Endothelial cell of umbilical vein (primary cell): ENCODE data around the gene MOB4. TPM values are rescaled to one million over a fixed set of nuclear protein-coding genes. Genes with fewer than 3 reads are reported as not detected.

Experiments used
- BruUV-seq: library from RNA; stranded (reverse); fragments of 400-500 nt; replicated peaks from 2 replicates; lab custom pipeline; 2021; lab: Mats Ljungman, UMichigan
- CTCF ChIA-PET: fragments of 300-600, 350-600 bp; sonication (Branson Sonifier 250); formaldehyde crosslinking; loops from one replicate; lab custom pipeline; 2021; ENCODE audit warnings: antibody characterized with exemption, inconsistent platforms; lab: Charles Lee
- POLR2A ChIA-PET: fragments of 300-600, 350-600 bp; sonication (Branson Sonifier 250); formaldehyde crosslinking; loops from one replicate; lab custom pipeline; 2021; ENCODE audit warnings: antibody characterized with exemption, inconsistent platforms; lab: Charles Lee
- DNase-seq: peaks from one replicate; pipeline ENCODE4 v3.0.0-alpha.2; 2011; ENCODE audit warnings: low read depth, low spot score
- FAIRE-seq: peaks from 2 replicates; lab custom pipeline; 2011; peaks lifted over from hg19 to GRCh38; lab: Jason Lieb, UNC
- H2AFZ ChIP-seq: 2 replicates; pipeline ENCODE4 v1.6.0; 2012; ENCODE audit warnings: low read depth, low read length, control low read depth, inconsistent platforms
- H3K27ac ChIP-seq: 2 replicates; pipeline ENCODE4 v1.5.1; 2011; ENCODE audit warnings: low read depth, mild to moderate bottlenecking, control low read depth, low read length, moderate library complexity; ENCODE audit not compliant: insufficient read depth
- H3K27me3 ChIP-seq, 2 experiments: 2 replicates each; pipeline versions ENCODE4 v1.6.0 to v1.6.1; 2011; ENCODE audit warnings: low read length in 2 of 2, mixed read lengths in 1 of 2; ENCODE audit not compliant: control insufficient read depth in 2 of 2, insufficient read depth in 2 of 2
- H3K36me3 ChIP-seq, 2 experiments: 2 replicates in 1 of 2; 3 replicates in 1 of 2; pipeline ENCODE4 v1.5.1; 2011; ENCODE audit warnings: low read length in 2 of 2, mild to moderate bottlenecking in 1 of 2, moderate library complexity in 1 of 2; ENCODE audit not compliant: control insufficient read depth in 2 of 2, insufficient read depth in 2 of 2; ENCODE audit errors: extremely low read depth in 1 of 2
- H3K4me1 ChIP-seq: 3 replicates; pipeline ENCODE4 v1.5.1; 2011; ENCODE audit warnings: mild to moderate bottlenecking, low read length; ENCODE audit not compliant: control insufficient read depth, insufficient read depth; ENCODE audit errors: extremely low read depth
- H3K4me2 ChIP-seq: 2 replicates; pipeline ENCODE4 v1.6.1; 2011; ENCODE audit warnings: low read length, control low read depth, mixed read lengths; ENCODE audit not compliant: insufficient read depth
- H3K4me3 ChIP-seq, 3 experiments: fragments of 200-600 bp in 1 of 3; sonication (generic), shearing (Covaris generic) in 1 of 3; replicated peaks in 1 of 3; 2 replicates each; pipeline ENCODE4 v1.5.1; 2011 to 2016; ENCODE audit warnings: control low read depth in 3 of 3, low read length in 3 of 3, mild to moderate bottlenecking in 2 of 3, inconsistent platforms in 1 of 3, low read depth in 1 of 3, moderate library complexity in 1 of 3; ENCODE audit not compliant: insufficient read depth in 1 of 3
- H3K79me2 ChIP-seq: 2 replicates; pipeline ENCODE4 v1.6.0; 2012; ENCODE audit warnings: low read length, inconsistent platforms; ENCODE audit not compliant: control insufficient read depth, insufficient read depth
- H3K9ac ChIP-seq: replicated peaks from 2 replicates; pipeline ENCODE3; 2011; ENCODE audit warnings: low read length, control low read depth; ENCODE audit not compliant: insufficient read depth; ENCODE audit errors: extremely low read depth
- H3K9me1 ChIP-seq: replicated peaks from 3 replicates; pipeline ENCODE4 v1.6.0; 2011; ENCODE audit warnings: mild to moderate bottlenecking, low read length; ENCODE audit not compliant: control insufficient read depth, insufficient read depth; ENCODE audit errors: extremely low read depth
- H3K9me3 ChIP-seq: replicated peaks from 2 replicates; pipeline ENCODE4 v1.5.1; 2012; ENCODE audit warnings: low read length, inconsistent platforms; ENCODE audit not compliant: control insufficient read depth, insufficient read depth
- H4K20me1 ChIP-seq: replicated peaks from 2 replicates; pipeline ENCODE3; 2011; ENCODE audit warnings: mild to moderate bottlenecking, low read length; ENCODE audit not compliant: control insufficient read depth, insufficient read depth; ENCODE audit errors: extremely low read depth
- CTCF ChIP-seq, 2 donors: IDR thresholded peaks; 1 replicate in 1 of 2; 2 replicates in 1 of 2; pipeline ENCODE4 v1.5.1; 2011; ENCODE audit warnings: low read length in 2 of 2, mild to moderate bottlenecking in 2 of 2, moderate library complexity in 2 of 2, control low read depth in 1 of 2, inconsistent platforms in 1 of 2, low read depth in 1 of 2; ENCODE audit not compliant: insufficient read depth in 1 of 2; ENCODE audit errors: extremely low read depth in 1 of 2
- EZH2 ChIP-seq: IDR thresholded peaks from 2 replicates; pipeline ENCODE4 v1.6.1; 2012; ENCODE audit warnings: borderline replicate concordance, low read depth, mild to moderate bottlenecking, moderate library complexity, low read length, inconsistent platforms; ENCODE audit not compliant: severe bottlenecking
- FOS ChIP-seq: IDR thresholded peaks from 2 replicates; pipeline ENCODE4 v1.6.1; 2011; ENCODE audit warnings: mild to moderate bottlenecking, low read length, moderate library complexity, borderline replicate concordance; ENCODE audit not compliant: insufficient read depth
- GATA2 ChIP-seq: IDR thresholded peaks from 2 replicates; pipeline ENCODE4 v1.7.0; 2011; ENCODE audit warnings: low read depth, mild to moderate bottlenecking, moderate library complexity, mixed read lengths, low read length; ENCODE audit not compliant: insufficient read length, insufficient read depth
- JUN ChIP-seq: IDR thresholded peaks from 2 replicates; pipeline ENCODE4 v1.6.1; 2011; ENCODE audit warnings: borderline replicate concordance, low read depth; ENCODE audit not compliant: insufficient read length, insufficient read depth
- MAX ChIP-seq: IDR thresholded peaks from 2 replicates; pipeline ENCODE4 v1.6.1; 2011; ENCODE audit not compliant: insufficient read depth, insufficient read length
- MYC ChIP-seq: IDR thresholded peaks from one replicate; pipeline ENCODE4 v1.6.1; 2011; ENCODE audit warnings: mild to moderate bottlenecking, low read depth, low read length
- POLR2A ChIP-seq: IDR thresholded peaks from 2 replicates; pipeline ENCODE4 v1.6.1; 2012; ENCODE audit warnings: low read depth, mild to moderate bottlenecking, control low read depth, low read length
- POLR2AphosphoS5 ChIP-seq: IDR thresholded peaks from 2 replicates; pipeline ENCODE4 v1.6.1; 2012; ENCODE audit warnings: low read depth, mild to moderate bottlenecking, control low read depth, low read length, moderate library complexity; ENCODE audit not compliant: insufficient read depth
- dilution Hi-C: fragments of 300-500 bp; cut with MboI; formaldehyde crosslinking; loops from one replicate; pipeline ENCODE4 v1.15.0; 2019; ENCODE audit warnings: low sequenced_read_pairs; ENCODE audit not compliant: extremely low pct_ligation_motif_present
- intact Hi-C: fragments of 100-400 bp; cut with micrococcal nuclease; formaldehyde crosslinking; loops from one replicate; pipeline ENCODE4 v1.10.0; 2022
- polyA plus RNA-seq, 4 experiments: library from polyadenylated mRNA; depleted of rRNA in 3 of 4; stranded (reverse) in 3 of 4; unstranded in 1 of 4; fragments of >200 nt; gene quantifications; 2 replicates each; pipeline versions ENCODE4 v1.2.1 to v1.2.3, GENCODE V29; 2011 to 2012; ENCODE audit warnings: missing spikeins in 1 of 4
- total RNA-seq: library from RNA; stranded (reverse); gene quantifications from 2 replicates; pipeline ENCODE4 v1.2.3, GENCODE V29; 2021

Gene MOB4
- total and polyA plus RNA-seq, 2 donors (not counting 3 experiments of a cell fraction or from before 2014, with no cell fraction given) = 23.9 to 27.9 TPM

- H3K79me2 ChIP-seq = no peaks in the 10 kb centered on the region
- TF ChIP-seq POLR2A (no peak), MYC (no peak), GATA2 (no peak), EZH2 (no peak), MAX (no peak), POLR2AphosphoS5 (no peak), FOS (no peak), CTCF (IDR thresholded peaks at IDR 0.05; ENCODE audit: extremely low read depth in 1 of 2, insufficient read depth in 1 of 2, low read depth in 1 of 2, low read length in 2 of 2) (no peak), JUN (no peak)
- no peaks in the 10 kb centered on the region for H3K9me3 ChIP-seq
- peaks cover 0 to 3% of the 10 kb centered on the region in 2 experiments for H3K36me3 ChIP-seq
- H3K27me3 ChIP-seq = no peaks in the 10 kb centered on the region
- no peak overlapping the region for H3K9ac ChIP-seq
- no peaks in the 10 kb centered on the region for H4K20me1 ChIP-seq
- ChIA-PET CTCF (interaction anchor here (1.1 to 1.5 kb wide), 4 partner anchors 15 to 44 kb away, joined by 3 to 8 read pairs (median 4); no protein-coding TSS in a partner anchor), POLR2A (interaction anchor here (0.6 kb wide), 1 partner anchor 1810 kb away, joined by 5 read pairs; no protein-coding TSS in a partner anchor)
- intact Hi-C loops = no loop called here
- H3K4me3 ChIP-seq = no peak overlapping the region
- BruUV-seq = no TSS peak
- H3K4me1 ChIP-seq = no peaks in the 10 kb centered on the region
- DNase-seq (no peak), FAIRE-seq (peak; percentile 28)
- no peak overlapping the region for H3K27ac ChIP-seq
- H3K4me2 ChIP-seq = no peak overlapping the region
- no peak overlapping the region for H2AFZ ChIP-seq
- H3K9me1 ChIP-seq = no peaks in the 10 kb centered on the region
- dilution Hi-C loops = no loop called here
These were observed 60.1 kb downstream of the MOB4 start for GRCh38 chr2:197575987-197576386.
